ENCODE data around the gene FRZB.

DNA sequence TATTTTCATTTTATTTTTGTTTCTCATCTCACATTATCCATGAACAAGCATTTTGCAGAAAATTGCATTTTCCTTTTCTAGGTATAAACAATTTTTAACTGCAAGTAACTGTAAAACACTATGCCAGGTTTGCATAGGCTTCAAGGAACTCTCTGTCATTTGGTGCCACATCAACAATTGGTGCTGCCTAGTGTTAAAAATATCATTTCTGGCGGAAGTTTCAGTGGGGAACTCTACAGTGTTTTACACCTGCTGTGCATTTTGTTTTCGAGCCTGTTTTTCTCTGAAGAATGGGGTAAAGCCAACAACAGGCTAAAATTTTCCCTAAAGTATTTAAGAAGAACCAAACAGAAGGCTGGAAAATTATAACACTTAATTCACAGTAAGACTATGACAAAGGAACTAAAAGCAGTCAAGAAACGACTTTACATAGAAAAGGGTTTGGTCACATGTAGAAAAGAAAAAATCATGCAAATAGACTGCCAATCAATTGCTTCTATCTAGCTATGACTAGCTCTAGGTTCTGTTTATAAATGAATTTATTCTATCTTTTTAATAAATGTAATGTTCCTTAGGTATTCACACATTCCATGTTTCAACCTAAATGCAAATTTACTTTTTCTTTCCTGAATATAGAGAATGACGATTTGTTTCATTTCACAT lies 21.4 kb upstream of the FRZB start:
- TF ChIP-seq, protein P1, sequence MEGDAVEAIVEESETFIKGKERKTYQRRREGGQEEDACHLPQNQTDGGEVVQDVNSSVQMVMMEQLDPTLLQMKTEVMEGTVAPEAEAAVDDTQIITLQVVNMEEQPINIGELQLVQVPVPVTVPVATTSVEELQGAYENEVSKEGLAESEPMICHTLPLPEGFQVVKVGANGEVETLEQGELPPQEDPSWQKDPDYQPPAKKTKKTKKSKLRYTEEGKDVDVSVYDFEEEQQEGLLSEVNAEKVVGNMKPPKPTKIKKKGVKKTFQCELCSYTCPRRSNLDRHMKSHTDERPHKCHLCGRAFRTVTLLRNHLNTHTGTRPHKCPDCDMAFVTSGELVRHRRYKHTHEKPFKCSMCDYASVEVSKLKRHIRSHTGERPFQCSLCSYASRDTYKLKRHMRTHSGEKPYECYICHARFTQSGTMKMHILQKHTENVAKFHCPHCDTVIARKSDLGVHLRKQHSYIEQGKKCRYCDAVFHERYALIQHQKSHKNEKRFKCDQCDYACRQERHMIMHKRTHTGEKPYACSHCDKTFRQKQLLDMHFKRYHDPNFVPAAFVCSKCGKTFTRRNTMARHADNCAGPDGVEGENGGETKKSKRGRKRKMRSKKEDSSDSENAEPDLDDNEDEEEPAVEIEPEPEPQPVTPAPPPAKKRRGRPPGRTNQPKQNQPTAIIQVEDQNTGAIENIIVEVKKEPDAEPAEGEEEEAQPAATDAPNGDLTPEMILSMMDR (conservative IDR thresholded peaks at IDR 0.05 in 1 of 2, IDR thresholded peaks at IDR 0.05 in 1 of 2; ENCODE audit: low read depth in 1 of 2, low read length in 2 of 2) = no peak
- TF ChIP-seq EZH2 (IDR thresholded peaks at IDR 0.05; ENCODE audit: low read length, missing control alignments) = no peak
